Measurements from ENCODE around the gene GTF2H4.
"Not testable (repeated sequence)": the region's sequence is repeated elsewhere in the genome, so short reads cannot be mapped to it uniquely, and the experiment has no call there.

The GTF2H4 gene

DNA sequence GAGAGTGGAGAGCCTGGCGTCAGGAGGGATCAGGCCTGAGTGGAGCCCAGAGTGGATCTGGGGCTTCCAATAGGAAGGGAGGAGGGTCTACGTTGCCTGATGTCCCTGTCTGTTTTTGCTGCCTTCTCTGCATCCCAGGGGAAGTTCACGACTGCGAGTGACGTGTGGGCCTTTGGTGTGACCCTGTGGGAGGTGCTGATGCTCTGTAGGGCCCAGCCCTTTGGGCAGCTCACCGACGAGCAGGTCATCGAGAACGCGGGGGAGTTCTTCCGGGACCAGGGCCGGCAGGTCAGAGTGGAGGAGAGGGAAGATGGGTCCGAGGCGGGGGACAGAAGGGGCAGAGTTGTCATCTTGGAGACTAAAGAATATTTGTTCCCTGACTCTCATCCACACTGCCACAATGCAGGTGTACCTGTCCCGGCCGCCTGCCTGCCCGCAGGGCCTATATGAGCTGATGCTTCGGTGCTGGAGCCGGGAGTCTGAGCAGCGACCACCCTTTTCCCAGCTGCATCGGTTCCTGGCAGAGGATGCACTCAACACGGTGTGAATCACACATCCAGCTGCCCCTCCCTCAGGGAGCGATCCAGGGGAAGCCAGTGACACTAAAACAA, 9.2 kb upstream of the GTF2H4 start:
- Histone ChIP-seq H3K27me3 (no peaks in the 10 kb centered on the region), H3K4me1 (no peaks in the 10 kb centered on the region), H3K9me3 (no peaks in the 10 kb centered on the region), H3K4me3 (no peak overlapping the region), H3K36me3 (peaks cover 33 to 66% (median 58%) of the 10 kb centered on the region in 3 donors), H3K27ac (no peak overlapping the region)
- TF ChIP-seq, protein P1, sequence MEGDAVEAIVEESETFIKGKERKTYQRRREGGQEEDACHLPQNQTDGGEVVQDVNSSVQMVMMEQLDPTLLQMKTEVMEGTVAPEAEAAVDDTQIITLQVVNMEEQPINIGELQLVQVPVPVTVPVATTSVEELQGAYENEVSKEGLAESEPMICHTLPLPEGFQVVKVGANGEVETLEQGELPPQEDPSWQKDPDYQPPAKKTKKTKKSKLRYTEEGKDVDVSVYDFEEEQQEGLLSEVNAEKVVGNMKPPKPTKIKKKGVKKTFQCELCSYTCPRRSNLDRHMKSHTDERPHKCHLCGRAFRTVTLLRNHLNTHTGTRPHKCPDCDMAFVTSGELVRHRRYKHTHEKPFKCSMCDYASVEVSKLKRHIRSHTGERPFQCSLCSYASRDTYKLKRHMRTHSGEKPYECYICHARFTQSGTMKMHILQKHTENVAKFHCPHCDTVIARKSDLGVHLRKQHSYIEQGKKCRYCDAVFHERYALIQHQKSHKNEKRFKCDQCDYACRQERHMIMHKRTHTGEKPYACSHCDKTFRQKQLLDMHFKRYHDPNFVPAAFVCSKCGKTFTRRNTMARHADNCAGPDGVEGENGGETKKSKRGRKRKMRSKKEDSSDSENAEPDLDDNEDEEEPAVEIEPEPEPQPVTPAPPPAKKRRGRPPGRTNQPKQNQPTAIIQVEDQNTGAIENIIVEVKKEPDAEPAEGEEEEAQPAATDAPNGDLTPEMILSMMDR (IDR thresholded peaks at IDR 0.05) = no peak
- DNase-seq = no peak
- intact Hi-C loops (cut with DNase I; ENCODE audit: low total_unique reads) = no loop called here

GRCh38 chr6:30900863-30901417, 7.1 kb upstream of the GTF2H4 start:
- intact Hi-C loops (cut with DNase I; ENCODE audit: low total_unique reads) = no loop called here
- Histone ChIP-seq H3K9me3 (no peaks in the 10 kb centered on the region), H3K27ac (no peak overlapping the region), H3K27me3 (no peaks in the 10 kb centered on the region), H3K4me1 (no peaks in the 10 kb centered on the region), H3K4me3 (no peak overlapping the region), H3K36me3 (peaks cover 19 to 45% (median 37%) of the 10 kb centered on the region in 3 donors)
- DNase-seq = no peak
- TF ChIP-seq, protein P1 (IDR thresholded peaks at IDR 0.05) = no peak

DNA sequence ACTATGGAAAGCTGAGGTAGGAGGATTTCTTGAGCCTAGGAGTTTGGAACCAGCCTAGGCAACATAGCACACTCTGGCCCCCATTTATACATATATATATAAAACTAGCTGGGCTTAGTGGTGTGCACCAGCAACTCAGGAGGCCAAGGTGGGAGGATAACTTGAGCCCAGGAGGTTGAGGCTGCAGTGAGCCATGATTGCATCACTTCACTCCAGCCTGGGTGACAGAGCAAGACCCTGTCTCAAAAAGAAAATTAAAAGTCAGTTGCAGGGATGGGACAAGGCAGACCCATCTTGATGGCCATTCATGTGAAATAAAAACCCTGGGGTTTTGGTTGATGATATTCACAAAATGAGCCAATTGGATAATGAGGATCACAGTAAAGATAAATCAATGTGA, 6.6 kb upstream of the GTF2H4 start:
- H3K4me3 ChIP-seq = no peak overlapping the region
- peaks cover 19 to 40% (median 32%) of the 10 kb centered on the region in 3 donors for H3K36me3 ChIP-seq
- TF ChIP-seq, protein P1 (IDR thresholded peaks at IDR 0.05) = no peak
- H3K4me1 ChIP-seq = no peaks in the 10 kb centered on the region
- H3K27ac ChIP-seq = no peak overlapping the region
- H3K27me3 ChIP-seq = no peaks in the 10 kb centered on the region
- no peaks in the 10 kb centered on the region for H3K9me3 ChIP-seq
- intact Hi-C loops (cut with DNase I; ENCODE audit: low total_unique reads) = no loop called here
- no peak for DNase-seq

GRCh38 chr6:30902196-30902595, 5.8 kb upstream of the GTF2H4 start:
- H3K4me3 ChIP-seq; H3K27me3 ChIP-seq; H3K4me1 ChIP-seq; H3K27ac ChIP-seq; H3K9me3 ChIP-seq; DNase-seq; intact Hi-C loops (cut with DNase I; ENCODE audit: low total_unique reads): not testable (repeated sequence)
- H3K36me3 ChIP-seq = peaks cover 19 to 32% (median 24%) of the 10 kb centered on the region in 3 donors

DNA sequence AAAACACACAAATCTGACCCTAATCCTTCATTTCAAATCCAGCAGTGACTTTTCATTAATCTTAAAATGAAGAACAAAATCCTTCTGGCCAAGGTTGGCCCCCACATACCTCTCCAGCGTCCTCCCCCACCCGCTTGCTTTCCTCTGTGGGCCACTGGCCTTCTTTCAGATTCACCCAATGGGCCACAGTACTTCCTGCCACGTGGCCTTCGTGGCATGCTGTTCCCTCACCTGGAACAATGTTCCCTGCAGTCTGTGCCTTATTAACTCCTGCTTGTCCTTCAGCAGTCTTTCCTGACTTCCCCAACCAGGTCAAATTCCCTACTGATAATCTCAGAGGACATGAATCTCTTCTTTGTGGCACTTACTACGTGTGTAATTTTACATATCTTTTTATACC, 5.3 kb upstream of the GTF2H4 start:
- no peaks in the 10 kb centered on the region for H3K27me3 ChIP-seq
- no peak overlapping the region for H3K27ac ChIP-seq
- peaks cover 14 to 27% (median 19%) of the 10 kb centered on the region in 3 donors for H3K36me3 ChIP-seq
- H3K4me3 ChIP-seq = no peak overlapping the region
- no peak for DNase-seq
- intact Hi-C loops (cut with DNase I; ENCODE audit: low total_unique reads) = no loop called here
- TF ChIP-seq, protein P1 (IDR thresholded peaks at IDR 0.05) = no peak
- no peaks in the 10 kb centered on the region for H3K9me3 ChIP-seq
- no peaks in the 10 kb centered on the region for H3K4me1 ChIP-seq

- TF ChIP-seq, protein P1 (IDR thresholded peaks at IDR 0.05) = no peak
- intact Hi-C loops (cut with DNase I; ENCODE audit: low total_unique reads) = no loop called here
- no peaks in the 10 kb centered on the region for H3K4me1 ChIP-seq
- H3K4me3 ChIP-seq = no peak overlapping the region
- no peak for DNase-seq
- no peaks in the 10 kb centered on the region for H3K9me3 ChIP-seq
- H3K27me3 ChIP-seq = no peaks in the 10 kb centered on the region
- peaks cover 8 to 22% (median 14%) of the 10 kb centered on the region in 3 donors for H3K36me3 ChIP-seq
- no peak overlapping the region for H3K27ac ChIP-seq
Measured at GRCh38 chr6:30903236-30903635, 4.8 kb upstream of the GTF2H4 start.

DNA sequence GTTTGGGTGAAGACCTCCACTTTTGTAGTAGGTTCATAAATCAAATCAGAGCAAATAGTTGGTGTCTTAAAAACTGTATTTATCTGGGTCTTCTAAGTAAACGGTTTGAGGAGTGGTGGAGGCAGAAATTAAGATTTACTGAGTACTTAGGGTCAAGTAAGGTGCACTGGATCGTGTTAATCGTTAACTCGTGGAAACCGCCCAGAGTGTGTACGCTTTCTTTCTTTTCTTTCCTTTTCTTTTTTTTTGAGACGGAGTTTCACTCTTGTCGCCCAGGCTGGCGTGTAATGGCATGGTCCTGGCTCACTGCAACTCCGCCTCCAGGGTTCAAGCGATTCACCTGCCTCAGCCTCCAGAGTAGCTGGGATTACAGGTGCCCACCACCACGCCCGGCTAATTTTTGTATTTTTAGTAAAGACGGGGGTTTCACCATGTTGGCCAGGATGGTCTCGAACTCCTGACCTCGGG, 683 bp upstream of the GTF2H4 start:
- Histone ChIP-seq H3K4me1 (peaks cover 0 to 16% (median 9%) of the 10 kb centered on the region in 4 donors), H3K36me3 (peaks cover 7 to 27% (median 26%) of the 10 kb centered on the region in 3 donors), H3K4me3 (peak overlapping the region; percentile 68 to 89)
- DNase-seq; H3K27ac ChIP-seq; H3K9me3 ChIP-seq; intact Hi-C loops (cut with DNase I; ENCODE audit: low total_unique reads); H3K27me3 ChIP-seq: not testable (repeated sequence)
